Endothelial cell of umbilical vein (primary cell): Measurements from ENCODE around the gene PNPLA2.

Source experiments
- CTCF ChIP-seq, 2 donors: IDR thresholded peaks; 1 replicate in 1 of 2; 2 replicates in 1 of 2; pipeline ENCODE4 v1.5.1; 2011; ENCODE audit warnings: low read length in 2 of 2, mild to moderate bottlenecking in 2 of 2, moderate library complexity in 2 of 2, control low read depth in 1 of 2, inconsistent platforms in 1 of 2, low read depth in 1 of 2; ENCODE audit not compliant: insufficient read depth in 1 of 2; ENCODE audit errors: extremely low read depth in 1 of 2
- EZH2 ChIP-seq: IDR thresholded peaks from 2 replicates; pipeline ENCODE4 v1.6.1; 2012; ENCODE audit warnings: borderline replicate concordance, low read depth, mild to moderate bottlenecking, moderate library complexity, low read length, inconsistent platforms; ENCODE audit not compliant: severe bottlenecking
- FOS ChIP-seq: IDR thresholded peaks from 2 replicates; pipeline ENCODE4 v1.6.1; 2011; ENCODE audit warnings: mild to moderate bottlenecking, low read length, moderate library complexity, borderline replicate concordance; ENCODE audit not compliant: insufficient read depth
- GATA2 ChIP-seq: IDR thresholded peaks from 2 replicates; pipeline ENCODE4 v1.7.0; 2011; ENCODE audit warnings: low read depth, mild to moderate bottlenecking, moderate library complexity, mixed read lengths, low read length; ENCODE audit not compliant: insufficient read length, insufficient read depth
- MAX ChIP-seq: IDR thresholded peaks from 2 replicates; pipeline ENCODE4 v1.6.1; 2011; ENCODE audit not compliant: insufficient read depth, insufficient read length
- MYC ChIP-seq: IDR thresholded peaks from one replicate; pipeline ENCODE4 v1.6.1; 2011; ENCODE audit warnings: mild to moderate bottlenecking, low read depth, low read length
- POLR2A ChIP-seq: IDR thresholded peaks from 2 replicates; pipeline ENCODE4 v1.6.1; 2012; ENCODE audit warnings: low read depth, mild to moderate bottlenecking, control low read depth, low read length
- POLR2AphosphoS5 ChIP-seq: IDR thresholded peaks from 2 replicates; pipeline ENCODE4 v1.6.1; 2012; ENCODE audit warnings: low read depth, mild to moderate bottlenecking, control low read depth, low read length, moderate library complexity; ENCODE audit not compliant: insufficient read depth

- TF ChIP-seq CTCF (IDR thresholded peaks at IDR 0.05; ENCODE audit: extremely low read depth in 1 of 2, insufficient read depth in 1 of 2, low read depth in 1 of 2, low read length in 2 of 2) (no peak), GATA2 (no peak), POLR2AphosphoS5 (no peak), EZH2 (no peak), MYC (no peak), POLR2A (no peak), FOS (no peak), MAX (no peak)
Measured at GRCh38 chr11:802018-802617, 16.6 kb upstream of the PNPLA2 start.
